Motor neuron (in vitro differentiated cells): Measurements from ENCODE around the gene CELSR1. TPM values are rescaled to one million over a fixed set of nuclear protein-coding genes. Genes with fewer than 3 reads are reported as not detected.
"Not testable (repeated sequence)": the region's sequence is repeated elsewhere in the genome, so short reads cannot be mapped to it uniquely, and the experiment has no call there.

ENCODE experiments used
- ATAC-seq, 8 experiments: fragments of 200-7000 bp; cut with Tn5 transposase; replicated peaks in 6 of 8; 2 replicates each; pipeline ENCODE4 v1.8.0; 2021; ENCODE audit warnings: mild to moderate bottlenecking in 8 of 8, moderate library complexity in 8 of 8
- H3K27ac ChIP-seq, 2 donors: fragments of 250-450 bp; sonication (Bioruptor Pico); 2 replicates each; pipeline ENCODE4 v1.9.0; 2021; ENCODE audit warnings: antibody characterized with exemption in 2 of 2, mild to moderate bottlenecking in 2 of 2, moderate library complexity in 1 of 2
- H3K4me1 ChIP-seq, 2 donors: fragments of 250-450 bp; sonication (Bioruptor Pico); replicated peaks in 1 of 2; 2 replicates each; pipeline ENCODE4 v1.6.1; 2021; ENCODE audit warnings: antibody characterized with exemption in 2 of 2, mild to moderate bottlenecking in 2 of 2, moderate library complexity in 1 of 2
- H3K4me3 ChIP-seq, 5 donors: fragments of 250-450 bp; sonication (Bioruptor Pico); 2 replicates each; pipeline ENCODE4 v1.9.0; 2021; ENCODE audit warnings: antibody characterized with exemption in 5 of 5, mild to moderate bottlenecking in 5 of 5, moderate library complexity in 4 of 5
- WGBS, 10 experiments: fragments of 450-650 bp; shearing (Covaris generic); methylation state at CpG; one replicate each; pipeline ENCODE4 v1.0.0; 2022; 5-methylcytosine and 5-hydroxymethylcytosine counted together
- in situ Hi-C, 9 experiments: fragments of 400-800 bp; cut with MboI; loops; one replicate each; pipeline ENCODE4 v1.15.0; 2021; ENCODE audit warnings: low sequenced_read_pairs in 9 of 9, low pct_unique_long_range_greater_than_20kb in 2 of 9; ENCODE audit not compliant: unreplicated experiment in 9 of 9
- total RNA-seq, 8 experiments: library from RNA; unstranded; fragments of 300-600 nt; gene quantifications; 2 replicates each; pipeline versions ENCODE4 v1.2.3 to v1.2.4, GENCODE V29; 2022

The CELSR1 gene
- total RNA-seq, 8 experiments from 2014 or later = 0.76 to 26.6 (median 4.7) TPM

GRCh38 chr22:46473021-46473779 is 64.2 kb downstream of the CELSR1 start:
- WGBS, 10 experiments = 80 to 93% (median 85%) methylated on average over 1 to 7 of the region's 28 CpGs; no CpG with 5 or more reads in 7 of the 10 experiments
- H3K4me3 ChIP-seq = no peak overlapping the region
- no peak overlapping the region for H3K27ac ChIP-seq
- no peak for ATAC-seq
- H3K4me1 ChIP-seq = peaks cover 0 to 13% of the 10 kb centered on the region in 2 donors
- in situ Hi-C loops = no loop called here

DNA sequence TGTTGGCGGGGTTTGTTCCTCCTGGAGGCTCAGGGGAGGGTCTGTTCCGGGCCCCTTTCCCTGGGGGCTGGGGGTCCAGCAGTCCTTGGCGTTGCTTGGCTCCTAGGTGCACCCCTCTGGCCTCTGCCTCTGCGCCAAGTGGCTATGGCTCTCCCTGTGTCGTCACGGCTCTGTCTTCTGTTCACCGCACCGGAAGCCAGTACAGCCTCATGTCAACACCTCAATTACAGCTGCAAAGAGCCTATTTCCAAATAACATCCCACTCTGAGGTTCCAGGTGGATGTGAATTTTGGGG is 64.8 kb downstream of the CELSR1 start:
- no peak for ATAC-seq
- Histone ChIP-seq H3K4me1 (peaks cover 0 to 13% of the 10 kb centered on the region in 2 donors), H3K27ac (no peak overlapping the region), H3K4me3 (no peak overlapping the region)
- WGBS, 10 experiments = 88% methylated on average over 3 of the region's 8 CpGs; no CpG with 5 or more reads in 9 of the 10 experiments
- in situ Hi-C loops = no loop called here

- Histone ChIP-seq H3K4me1 (peaks cover 0 to 13% of the 10 kb centered on the region in 2 donors), H3K27ac (no peak overlapping the region), H3K4me3 (no peak overlapping the region)
- in situ Hi-C loops = no loop called here
- WGBS, 10 experiments = 68 to 100% (median 87%) methylated on average over 2 to 18 of the region's 33 CpGs; no CpG with 5 or more reads in 5 of the 10 experiments
- ATAC-seq = peak in 5 of 8 experiments; percentile 83 to 92 (median 88)
These were observed 65.3 kb downstream of the CELSR1 start for GRCh38 chr22:46471901-46472721.

- ATAC-seq, H3K4me3 ChIP-seq, H3K27ac ChIP-seq, in situ Hi-C loops: not testable (repeated sequence)
- peaks cover 0 to 13% of the 10 kb centered on the region in 2 donors for H3K4me1 ChIP-seq
- WGBS, 10 experiments = 60 to 100% (median 86%) methylated on average over 1 to 6 of the region's 6 CpGs; no CpG with 5 or more reads in 6 of the 10 experiments
These were observed 66.1 kb downstream of the CELSR1 start for GRCh38 chr22:46471330-46471729.

DNA sequence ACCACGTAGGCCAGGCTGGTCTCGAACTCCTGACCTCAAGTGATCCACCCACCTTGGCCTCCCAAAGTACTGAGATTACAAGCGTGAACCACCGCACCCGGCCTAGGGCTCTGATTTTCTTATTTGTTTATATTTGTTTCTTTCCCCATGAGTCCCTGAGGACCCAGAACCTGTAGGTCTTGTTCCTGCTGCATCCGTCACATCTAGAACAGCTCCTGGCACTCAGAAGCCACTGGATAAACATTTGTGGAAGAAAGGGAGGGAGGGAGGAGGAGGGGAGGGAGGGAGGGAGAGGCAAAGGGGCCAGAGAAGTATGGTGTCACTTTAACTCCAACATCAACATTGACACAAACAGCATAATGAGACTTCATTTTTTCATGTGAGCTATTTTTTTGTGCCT is 67.7 kb downstream of the CELSR1 start:
- WGBS, 10 experiments = 38 to 100% (median 76%) methylated on average over 1 to 3 of the region's 6 CpGs; no CpG with 5 or more reads in 4 of the 10 experiments
- peaks cover 0 to 27% of the 10 kb centered on the region in 2 donors for H3K4me1 ChIP-seq
- in situ Hi-C loops = no loop called here
- H3K4me3 ChIP-seq = no peak overlapping the region
- no peak overlapping the region for H3K27ac ChIP-seq
- no peak for ATAC-seq

GRCh38 chr22:46467006-46467405 is 70.4 kb downstream of the CELSR1 start:
- WGBS, 10 experiments = 0 to 100% (median 57%) methylated on average over 1 to 5 of the region's 5 CpGs; no CpG with 5 or more reads in 2 of the 10 experiments
- Histone ChIP-seq H3K4me1 (peaks cover 0 to 31% of the 10 kb centered on the region in 2 donors), H3K4me3 (no peak overlapping the region), H3K27ac (no peak overlapping the region)
- in situ Hi-C loops = no loop called here
- ATAC-seq = peak in 1 of 8 experiments; percentile 19

DNA sequence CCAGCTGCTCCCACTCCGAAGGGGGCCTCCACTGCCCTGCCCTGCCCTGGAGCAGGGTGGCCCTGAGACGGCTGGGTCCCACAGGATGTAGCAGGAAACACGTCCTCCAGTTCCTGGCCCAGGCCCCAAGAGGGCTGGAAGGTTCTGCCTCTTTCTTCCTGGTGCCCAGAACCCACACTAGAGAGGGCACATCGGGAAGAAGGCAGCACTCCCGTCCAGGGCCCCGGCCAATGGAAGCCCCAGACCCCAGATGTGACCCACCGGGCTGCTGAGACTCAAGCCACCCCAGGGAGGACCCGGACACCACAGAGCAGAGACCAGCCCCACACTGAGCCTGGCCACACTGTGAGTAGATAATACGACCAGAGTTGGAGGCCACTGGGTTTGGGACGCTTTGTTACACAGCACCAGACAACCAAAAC is 71.2 kb downstream of the CELSR1 start:
- Histone ChIP-seq H3K4me3 (no peak overlapping the region), H3K4me1 (peaks cover 2 to 34% of the 10 kb centered on the region in 2 donors), H3K27ac (peak overlapping the region in 1 of 2 donors; percentile 74)
- in situ Hi-C loops = no loop called here
- ATAC-seq = no peak
- WGBS, 10 experiments = 43% methylated on average over 2 of the region's 10 CpGs; no CpG with 5 or more reads in 9 of the 10 experiments

GRCh38 chr22:46465793-46466192 is 71.6 kb downstream of the CELSR1 start:
- ATAC-seq = no peak
- H3K27ac ChIP-seq = peak overlapping the region in 1 of 2 donors; percentile 74
- no peak overlapping the region for H3K4me3 ChIP-seq
- 60 to 100% (median 82%) methylated on average over 1 to 3 of the region's 12 CpGs; no CpG with 5 or more reads in 6 of the 10 experiments for WGBS, 10 experiments
- H3K4me1 ChIP-seq = peaks cover 7 to 39% of the 10 kb centered on the region in 2 donors
- in situ Hi-C loops = no loop called here

DNA sequence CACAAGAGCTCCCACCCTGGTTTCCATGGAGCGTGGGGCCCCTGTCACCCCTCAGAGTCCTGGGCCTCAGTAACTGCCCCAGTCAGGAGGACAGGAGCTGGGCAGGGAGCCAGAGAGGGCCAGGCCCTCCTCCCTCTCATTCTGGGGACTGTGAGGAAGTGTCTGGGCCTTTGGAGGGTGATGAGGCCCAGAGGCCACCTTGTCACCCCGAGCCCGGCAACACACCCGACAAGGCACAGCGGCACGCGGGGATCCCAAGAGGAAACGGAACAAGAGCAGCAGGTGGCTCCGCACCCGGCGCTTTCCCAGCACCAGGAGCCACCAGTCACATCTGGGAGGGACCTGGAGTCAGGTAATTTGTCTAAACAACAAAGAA is 72.1 kb downstream of the CELSR1 start:
- peaks cover 12 to 43% of the 10 kb centered on the region in 2 donors for H3K4me1 ChIP-seq
- in situ Hi-C loops = no loop called here
- peak overlapping the region in 1 of 2 donors; percentile 74 for H3K27ac ChIP-seq
- whole genome bisulfite sequencing, 10 experiments = 60 to 90% methylated on average over 1 to 4 of the region's 11 CpGs; no CpG with 5 or more reads in 8 of the 10 experiments
- peak in 5 of 8 experiments; percentile 23 to 82 (median 63) for ATAC-seq
- H3K4me3 ChIP-seq = no peak overlapping the region

- in situ Hi-C loops = no loop called here
- peak in 3 of 8 experiments; percentile 14 to 44 (median 33) for ATAC-seq
- H3K4me1 ChIP-seq = peaks cover 15 to 47% of the 10 kb centered on the region in 2 donors
- H3K4me3 ChIP-seq = no peak overlapping the region
- 62 to 96% methylated on average over 4 of the region's 18 CpGs; no CpG with 5 or more reads in 8 of the 10 experiments for WGBS, 10 experiments
- H3K27ac ChIP-seq = peak overlapping the region in 1 of 2 donors; percentile 74
These were observed 72.6 kb downstream of the CELSR1 start for GRCh38 chr22:46464701-46465344.

DNA sequence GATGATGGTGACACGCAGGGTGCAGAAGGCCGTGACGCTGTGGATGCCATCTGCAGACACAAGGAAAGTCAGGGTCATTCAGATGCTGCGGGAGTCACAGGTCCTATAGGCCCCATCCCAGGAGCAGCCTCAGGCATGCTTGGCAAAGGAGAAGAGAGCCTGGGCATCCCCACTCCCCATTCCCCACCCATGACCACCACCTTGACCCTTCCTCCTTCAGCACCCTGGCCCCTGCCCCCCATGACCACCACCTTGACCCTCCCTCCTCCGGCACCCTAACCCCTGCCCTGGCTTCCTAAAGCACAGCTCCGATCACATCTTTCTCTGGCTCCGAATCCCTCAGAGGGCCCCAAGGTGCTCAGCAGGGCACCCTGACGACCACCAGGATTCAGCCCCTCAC is 73.1 kb downstream of the CELSR1 start:
- Histone ChIP-seq H3K4me1 (peaks cover 15 to 47% of the 10 kb centered on the region in 2 donors), H3K27ac (peak overlapping the region in 1 of 2 donors; percentile 74), H3K4me3 (no peak overlapping the region)
- no peak for ATAC-seq
- 89 to 95% methylated on average over 3 to 4 of the region's 8 CpGs; no CpG with 5 or more reads in 8 of the 10 experiments for WGBS, 10 experiments
- in situ Hi-C loops = no loop called here

- H3K27ac ChIP-seq = no peak overlapping the region
- H3K4me1 ChIP-seq = peaks cover 15 to 47% of the 10 kb centered on the region in 2 donors
- H3K4me3 ChIP-seq = no peak overlapping the region
- WGBS, 10 experiments = 76 to 100% (median 95%) methylated on average over 1 to 51 of the region's 70 CpGs; no CpG with 5 or more reads in 2 of the 10 experiments
- in situ Hi-C loops = no loop called here
- no peak for ATAC-seq
These were observed 73.8 kb downstream of the CELSR1 start for GRCh38 chr22:46463435-46464227.
